Natural killer cell (primary cell): ENCODE data around the gene EEFSEC. TPM values are rescaled to one million over a fixed set of nuclear protein-coding genes. Genes with fewer than 3 reads are reported as not detected.

ENCODE experiments used
- ATAC-seq, 3 donors: fragments of 150-1000 bp in 2 of 3; fragments of 200-7000 bp in 1 of 3; cut with Tn5 transposase; 1 replicate in 1 of 3; 2 replicates in 2 of 3; pipeline ENCODE4 v1.10.0; 2021; ENCODE audit warnings: mild to moderate bottlenecking in 2 of 3, moderate library complexity in 2 of 3
- DNase-seq, 2 donors: peaks; one replicate each; pipeline versions ENCODE4 v3.0.0 to v3.0.0-alpha.2; 2013 to 2021; ENCODE audit warnings: mixed read lengths in 1 of 2
- H3K27ac ChIP-seq: one replicate; pipeline ENCODE4 v1.5.1; 2013; ENCODE audit warnings: mild to moderate bottlenecking, low read length
- H3K27me3 ChIP-seq: one replicate; pipeline ENCODE4 v1.6.1; 2013; ENCODE audit warnings: low read length; ENCODE audit not compliant: control insufficient read depth, insufficient read depth
- H3K36me3 ChIP-seq: one replicate; pipeline ENCODE4 v1.6.1; 2013; ENCODE audit warnings: low read length; ENCODE audit not compliant: control insufficient read depth, insufficient read depth
- H3K4me1 ChIP-seq: one replicate; pipeline ENCODE4 v1.6.1; 2013; ENCODE audit warnings: low read length; ENCODE audit not compliant: control insufficient read depth, insufficient read depth
- H3K4me3 ChIP-seq: one replicate; pipeline ENCODE4 v1.5.1; 2013; ENCODE audit warnings: low read length
- H3K9me3 ChIP-seq: one replicate; pipeline ENCODE4 v1.6.1; 2013; ENCODE audit warnings: low read length; ENCODE audit not compliant: control insufficient read depth, insufficient read depth
- H3K27ac Mint-ChIP-seq, 2 donors: one replicate each; pipeline ENCODE4 v1.8.0; 2022; ENCODE audit warnings: mild to moderate bottlenecking in 2 of 2, mixed read lengths in 2 of 2, moderate library complexity in 1 of 2
- H3K27me3 Mint-ChIP-seq, 2 donors: one replicate each; pipeline ENCODE4 v1.8.0; 2022; ENCODE audit warnings: low read depth in 2 of 2, mixed read lengths in 2 of 2
- H3K36me3 Mint-ChIP-seq: one replicate; pipeline ENCODE4 v1.8.0; 2022; ENCODE audit warnings: mixed read lengths
- H3K4me1 Mint-ChIP-seq, 2 donors: one replicate each; pipeline ENCODE4 v1.8.0; 2022; ENCODE audit warnings: mixed read lengths in 2 of 2
- H3K4me3 Mint-ChIP-seq: one replicate; pipeline ENCODE4 v1.8.0; 2022; ENCODE audit warnings: mild to moderate bottlenecking, moderate library complexity, mixed read lengths
- H3K9me3 Mint-ChIP-seq, 2 donors: one replicate each; pipeline ENCODE4 v1.8.0; 2022; ENCODE audit warnings: mixed read lengths in 2 of 2
- WGBS: methylation state at CpG from one replicate; pipeline ENCODE4 v1.1.7; 2013; ENCODE audit warnings: missing lambda C conversion rate; ENCODE audit not compliant: insufficient coverage; 5-methylcytosine and 5-hydroxymethylcytosine counted together
- intact Hi-C: fragments of 100-400 bp; cut with micrococcal nuclease; formaldehyde crosslinking; loops from one replicate; pipeline ENCODE4 v1.14.2; 2022
- total RNA-seq, 4 donors: library from RNA; stranded (reverse); fragments of 120-200 nt in 1 of 4; gene quantifications; one replicate each; pipeline versions ENCODE4 v1.2.3 to v1.2.4, GENCODE V29; 2013 to 2022
- TF ChIP-seq, protein P1 (sequence below): fragments of 200-600 bp; IDR thresholded peaks from one replicate; pipeline ENCODE4 v1.8.0; 2022; ENCODE audit warnings: antibody characterized with exemption

Gene EEFSEC
- total RNA-seq, 3 donors from 2014 or later (not counting 1 experiment from before 2014, with no cell fraction given) = 16.7 to 18.9 (median 17.6) TPM

DNA sequence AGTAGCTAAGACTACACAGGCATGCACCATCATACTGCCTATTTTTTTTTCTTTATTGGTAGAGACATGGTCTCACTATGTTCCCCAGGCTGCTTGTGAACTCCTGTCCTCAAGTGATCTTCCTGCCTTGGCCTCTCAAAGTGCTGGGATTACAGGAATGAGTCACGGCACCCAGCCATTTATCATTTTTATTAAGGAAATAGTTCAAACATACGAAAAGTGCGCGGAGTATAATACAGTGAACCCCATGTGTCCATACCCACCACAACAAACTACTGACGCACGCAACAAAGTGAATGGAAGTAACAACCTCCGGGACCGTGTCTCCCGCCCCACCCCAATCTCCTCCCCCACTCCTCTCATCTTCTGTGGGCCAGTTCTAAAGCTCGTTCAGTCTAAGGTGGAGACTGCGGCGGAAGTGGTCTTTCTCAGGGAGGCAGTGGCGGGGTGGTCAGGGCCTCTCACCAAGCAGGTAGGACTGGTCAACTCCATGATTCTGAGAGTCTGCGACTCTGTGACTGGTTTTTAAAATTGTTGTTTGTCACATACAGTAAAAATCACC, 271.3 kb downstream of the EEFSEC start:
- ATAC-seq (no peak), DNase-seq (no peak)
- H3K9me3 ChIP-seq = no peaks in the 10 kb centered on the region
- H3K4me1 Mint-ChIP-seq = no peaks in the 10 kb centered on the region
- no peak overlapping the region for H3K4me3 Mint-ChIP-seq
- no peaks in the 10 kb centered on the region for H3K9me3 Mint-ChIP-seq
- no peaks in the 10 kb centered on the region for H3K36me3 ChIP-seq
- peaks cover 9% of the 10 kb centered on the region for H3K4me1 ChIP-seq
- TF ChIP-seq, protein P1, sequence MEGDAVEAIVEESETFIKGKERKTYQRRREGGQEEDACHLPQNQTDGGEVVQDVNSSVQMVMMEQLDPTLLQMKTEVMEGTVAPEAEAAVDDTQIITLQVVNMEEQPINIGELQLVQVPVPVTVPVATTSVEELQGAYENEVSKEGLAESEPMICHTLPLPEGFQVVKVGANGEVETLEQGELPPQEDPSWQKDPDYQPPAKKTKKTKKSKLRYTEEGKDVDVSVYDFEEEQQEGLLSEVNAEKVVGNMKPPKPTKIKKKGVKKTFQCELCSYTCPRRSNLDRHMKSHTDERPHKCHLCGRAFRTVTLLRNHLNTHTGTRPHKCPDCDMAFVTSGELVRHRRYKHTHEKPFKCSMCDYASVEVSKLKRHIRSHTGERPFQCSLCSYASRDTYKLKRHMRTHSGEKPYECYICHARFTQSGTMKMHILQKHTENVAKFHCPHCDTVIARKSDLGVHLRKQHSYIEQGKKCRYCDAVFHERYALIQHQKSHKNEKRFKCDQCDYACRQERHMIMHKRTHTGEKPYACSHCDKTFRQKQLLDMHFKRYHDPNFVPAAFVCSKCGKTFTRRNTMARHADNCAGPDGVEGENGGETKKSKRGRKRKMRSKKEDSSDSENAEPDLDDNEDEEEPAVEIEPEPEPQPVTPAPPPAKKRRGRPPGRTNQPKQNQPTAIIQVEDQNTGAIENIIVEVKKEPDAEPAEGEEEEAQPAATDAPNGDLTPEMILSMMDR = no peak
- H3K27ac Mint-ChIP-seq = no peak overlapping the region
- H3K4me3 ChIP-seq = no peak overlapping the region
- H3K27me3 Mint-ChIP-seq = peaks cover under 1 to 8% of the 10 kb centered on the region in 2 donors
- intact Hi-C loops = no loop called here
- H3K27me3 ChIP-seq = no peaks in the 10 kb centered on the region
- no peak overlapping the region for H3K27ac ChIP-seq
- no peaks in the 10 kb centered on the region for H3K36me3 Mint-ChIP-seq
- WGBS = 94% methylated on average over 13 of the region's 14 CpGs

GRCh38 chr3:128425142-128425845, 272.0 kb downstream of the EEFSEC start:
- TF ChIP-seq, protein P1 = no peak
- H3K4me1 Mint-ChIP-seq = no peaks in the 10 kb centered on the region
- peak overlapping the region; percentile 25 for H3K4me3 Mint-ChIP-seq
- DNase-seq (no peak), ATAC-seq (no peak)
- H3K27ac ChIP-seq = no peak overlapping the region
- intact Hi-C loops = no loop called here
- H3K27me3 ChIP-seq = no peaks in the 10 kb centered on the region
- H3K9me3 Mint-ChIP-seq = no peaks in the 10 kb centered on the region
- H3K27me3 Mint-ChIP-seq = peaks cover 7 to 13% of the 10 kb centered on the region in 2 donors
- H3K36me3 ChIP-seq = no peaks in the 10 kb centered on the region
- no peak overlapping the region for H3K27ac Mint-ChIP-seq
- no peak overlapping the region for H3K4me3 ChIP-seq
- 88% methylated on average over 23 of the region's 23 CpGs for WGBS
- no peaks in the 10 kb centered on the region for H3K9me3 ChIP-seq
- peaks cover 9% of the 10 kb centered on the region for H3K4me1 ChIP-seq
- no peaks in the 10 kb centered on the region for H3K36me3 Mint-ChIP-seq

GRCh38 chr3:128425846-128426127, 272.5 kb downstream of the EEFSEC start:
- peaks cover 9% of the 10 kb centered on the region for H3K4me1 ChIP-seq
- no peaks in the 10 kb centered on the region for H3K9me3 Mint-ChIP-seq
- no peaks in the 10 kb centered on the region for H3K4me1 Mint-ChIP-seq
- no peaks in the 10 kb centered on the region for H3K9me3 ChIP-seq
- no peak overlapping the region for H3K4me3 ChIP-seq
- H3K36me3 Mint-ChIP-seq = no peaks in the 10 kb centered on the region
- TF ChIP-seq, protein P1 = no peak
- intact Hi-C loops = loop anchor here (1.0 to 2.0 kb wide), 2 partner anchors 73 to 183 kb away; no protein-coding TSS in a partner anchor
- ATAC-seq = no peak
- 75% methylated on average over 8 of the region's 8 CpGs for WGBS
- H3K27ac ChIP-seq = no peak overlapping the region
- H3K27me3 ChIP-seq = no peaks in the 10 kb centered on the region
- no peak overlapping the region for H3K27ac Mint-ChIP-seq
- no peak for DNase-seq
- H3K27me3 Mint-ChIP-seq = peaks cover 11 to 18% of the 10 kb centered on the region in 2 donors
- peak overlapping the region; percentile 25 for H3K4me3 Mint-ChIP-seq
- H3K36me3 ChIP-seq = no peaks in the 10 kb centered on the region
